ENCODE data around the gene USP12. TPM values are rescaled to one million over a fixed set of nuclear protein-coding genes. Genes with fewer than 3 reads are reported as not detected.

Gene USP12
- total RNA-seq, 1 donor from 2014 or later = 21.4 TPM

GRCh38 chr13:27038323-27038722 lies 133.3 kb downstream of the USP12 start:
- H3K27me3 Mint-ChIP-seq (ENCODE audit: low read depth) = peaks cover 33% of the 10 kb centered on the region
- no peaks in the 10 kb centered on the region for H3K9me3 Mint-ChIP-seq
- H3K4me3 Mint-ChIP-seq = no peak overlapping the region
- no peaks in the 10 kb centered on the region for H3K36me3 Mint-ChIP-seq (ENCODE audit: low read depth)
- peaks cover 28% of the 10 kb centered on the region for H3K4me1 Mint-ChIP-seq
- no peak for TF ChIP-seq CTCF (conservative IDR thresholded peaks at IDR 0.05)
- H3K27ac Mint-ChIP-seq (ENCODE audit: unreplicated experiment) = no peak overlapping the region
- no peak for DNase-seq (ENCODE audit: low read depth, low spot score)

- peaks cover 37% of the 10 kb centered on the region for H3K27me3 Mint-ChIP-seq (ENCODE audit: low read depth)
- no peak for DNase-seq (ENCODE audit: low read depth, low spot score)
- no peak overlapping the region for H3K4me3 Mint-ChIP-seq
- no peaks in the 10 kb centered on the region for H3K36me3 Mint-ChIP-seq (ENCODE audit: low read depth)
- no peaks in the 10 kb centered on the region for H3K9me3 Mint-ChIP-seq
- no peak for TF ChIP-seq CTCF (conservative IDR thresholded peaks at IDR 0.05)
- H3K27ac Mint-ChIP-seq (ENCODE audit: unreplicated experiment) = no peak overlapping the region
- peaks cover 22% of the 10 kb centered on the region for H3K4me1 Mint-ChIP-seq
These were observed 134.0 kb downstream of the USP12 start for GRCh38 chr13:27037571-27037970.

- Mint-ChIP-seq H3K4me1 (peaks cover 22% of the 10 kb centered on the region), H3K27ac (ENCODE audit: unreplicated experiment) (no peak overlapping the region), H3K9me3 (no peaks in the 10 kb centered on the region), H3K36me3 (ENCODE audit: low read depth) (no peaks in the 10 kb centered on the region), H3K4me3 (no peak overlapping the region), H3K27me3 (ENCODE audit: low read depth) (peaks cover 37% of the 10 kb centered on the region)
- no peak for DNase-seq (ENCODE audit: low read depth, low spot score)
- no peak for TF ChIP-seq CTCF (conservative IDR thresholded peaks at IDR 0.05)
These were observed 134.4 kb downstream of the USP12 start for GRCh38 chr13:27037171-27037570.

- DNase-seq (ENCODE audit: low read depth, low spot score) = no peak
- Mint-ChIP-seq H3K36me3 (ENCODE audit: low read depth) (no peaks in the 10 kb centered on the region), H3K27me3 (ENCODE audit: low read depth) (peaks cover 37% of the 10 kb centered on the region), H3K27ac (ENCODE audit: unreplicated experiment) (no peak overlapping the region), H3K9me3 (no peaks in the 10 kb centered on the region), H3K4me3 (no peak overlapping the region), H3K4me1 (peaks cover 22% of the 10 kb centered on the region)
- TF ChIP-seq CTCF (conservative IDR thresholded peaks at IDR 0.05) = no peak
These were observed 135.2 kb downstream of the USP12 start for GRCh38 chr13:27036236-27036981.

GRCh38 chr13:27035892-27036235 lies 135.7 kb downstream of the USP12 start:
- peaks cover 37% of the 10 kb centered on the region for H3K27me3 Mint-ChIP-seq (ENCODE audit: low read depth)
- no peak overlapping the region for H3K4me3 Mint-ChIP-seq
- H3K4me1 Mint-ChIP-seq = peaks cover 22% of the 10 kb centered on the region
- H3K36me3 Mint-ChIP-seq (ENCODE audit: low read depth) = no peaks in the 10 kb centered on the region
- no peak overlapping the region for H3K27ac Mint-ChIP-seq (ENCODE audit: unreplicated experiment)
- TF ChIP-seq CTCF (conservative IDR thresholded peaks at IDR 0.05) = no peak
- DNase-seq (ENCODE audit: low read depth, low spot score) = no peak
- H3K9me3 Mint-ChIP-seq = no peaks in the 10 kb centered on the region

Data from neural crest cell (in vitro differentiated cells).